Adrenal gland (tissue), 12 donors: Measurements from ENCODE around the gene SHKBP1. TPM values are rescaled to one million over a fixed set of nuclear protein-coding genes. Genes with fewer than 3 reads are reported as not detected.

ENCODE experiments used
- DNase-seq, 7 donors: peaks; one replicate each; pipeline ENCODE4 v3.0.0-alpha.2; 2019 to 2020
- H3K27ac ChIP-seq, 5 donors: fragments of 200-600 bp; sonication (generic) in 4 of 5; 1 replicate in 3 of 5; 2 replicates in 2 of 5; pipeline versions ENCODE4 v1.5.1 to v1.8.0; 2016 to 2020; ENCODE audit warnings: mild to moderate bottlenecking in 1 of 5
- H3K27me3 ChIP-seq: fragments of 200-600 bp; 2 replicates; pipeline ENCODE4 v1.8.0; 2021
- H3K36me3 ChIP-seq, 2 donors: fragments of 200-600 bp; replicated peaks in 1 of 2; 1 replicate in 1 of 2; 2 replicates in 1 of 2; pipeline versions ENCODE4 v1.5.1 to v1.8.0; 2018 to 2022
- H3K4me1 ChIP-seq, 2 donors: fragments of 200-600 bp; replicated peaks in 1 of 2; 1 replicate in 1 of 2; 2 replicates in 1 of 2; pipeline versions ENCODE4 v1.5.1 to v1.8.0; 2018 to 2021
- H3K4me3 ChIP-seq, 4 donors: fragments of 200-600 bp; sonication (generic) in 3 of 4; one replicate each; pipeline ENCODE4 v1.5.1; 2016 to 2018
- H3K9me3 ChIP-seq, 3 donors: fragments of 200-600 bp; sonication (generic) in 1 of 3; replicated peaks in 1 of 3; 1 replicate in 2 of 3; 2 replicates in 1 of 3; pipeline versions ENCODE4 v1.5.1 to v1.8.0; 2016 to 2021
- POLR2A ChIP-seq, 2 donors: fragments of 450-650 bp; IDR thresholded peaks; one replicate each; pipeline ENCODE4 v1.6.1; 2017; ENCODE audit warnings: antibody characterized with exemption in 2 of 2, mild to moderate bottlenecking in 2 of 2, moderate library complexity in 1 of 2
- WGBS, 4 donors: extraction: QIAGEN DNeasy Blood & Tissue Kit in 2 of 4; methylation state at CpG; one replicate each; pipeline versions ENCODE4 v1.1.5 to v1.1.7; 2013 to 2017; 5-methylcytosine and 5-hydroxymethylcytosine counted together
- intact Hi-C, 2 donors: fragments of 100-400 bp; cut with DNase I; formaldehyde crosslinking; loops; one replicate each; pipeline versions ENCODE4 v1.14.1 to v1.15.0; 2022 to 2023
- polyA plus RNA-seq, 3 donors: library from polyadenylated mRNA; stranded (reverse); fragments of 200-250 nt in 2 of 3; fragments of 350-450 nt in 1 of 3; fragmentation: Illumina TruSeq in 1 of 3; extraction: RNeasy Lipid Tissue Mini Kit (QIAGEN cat#74804) in 1 of 3; gene quantifications; one replicate each; pipeline ENCODE4 v1.2.3, GENCODE V29; 2013 to 2014
- total RNA-seq, 9 donors: library from RNA; depleted of rRNA in 4 of 9; stranded (reverse); fragments of >200 nt in 4 of 9; fragments of 120-200 nt in 1 of 9; fragmentation: NEBNext Ultra II Directional in 1 of 9; extraction: Animal tissue kit (Norgen Biotek cat#: 25700) in 1 of 9; gene quantifications; one replicate each; pipeline versions ENCODE4 v1.1.0 to v1.2.4, GENCODE V29; 2013 to 2023
- TF ChIP-seq, protein P1 (sequence below), 6 experiments: fragments of 450-650 bp in 4 of 6; fragments of 200-600 bp in 2 of 6; sonication (generic) in 1 of 6; IDR thresholded peaks; 1 replicate in 5 of 6; 2 replicates in 1 of 6; pipeline versions ENCODE4 v1.5.1 to v1.8.0; 2016 to 2021; ENCODE audit warnings: antibody characterized with exemption in 6 of 6, mild to moderate bottlenecking in 2 of 6, moderate library complexity in 1 of 6
- donor health status: healthy with polysubstance abuse.
- donor health status: Bipolar disorder and iron deficiency.
- donor health status: DM: yes; HTN: yes; CAD: no.
- donor health status: DM: no; HTN: no; CAD: no.
- donor health status: DM: no; HTN: no; CAD: no.
- donor health status: DM: yes; HTN: yes; CAD: no.

SHKBP1 gene
- total and polyA plus RNA-seq, 12 donors: 12.5 to 157 (median 51.6) TPM

DNA sequence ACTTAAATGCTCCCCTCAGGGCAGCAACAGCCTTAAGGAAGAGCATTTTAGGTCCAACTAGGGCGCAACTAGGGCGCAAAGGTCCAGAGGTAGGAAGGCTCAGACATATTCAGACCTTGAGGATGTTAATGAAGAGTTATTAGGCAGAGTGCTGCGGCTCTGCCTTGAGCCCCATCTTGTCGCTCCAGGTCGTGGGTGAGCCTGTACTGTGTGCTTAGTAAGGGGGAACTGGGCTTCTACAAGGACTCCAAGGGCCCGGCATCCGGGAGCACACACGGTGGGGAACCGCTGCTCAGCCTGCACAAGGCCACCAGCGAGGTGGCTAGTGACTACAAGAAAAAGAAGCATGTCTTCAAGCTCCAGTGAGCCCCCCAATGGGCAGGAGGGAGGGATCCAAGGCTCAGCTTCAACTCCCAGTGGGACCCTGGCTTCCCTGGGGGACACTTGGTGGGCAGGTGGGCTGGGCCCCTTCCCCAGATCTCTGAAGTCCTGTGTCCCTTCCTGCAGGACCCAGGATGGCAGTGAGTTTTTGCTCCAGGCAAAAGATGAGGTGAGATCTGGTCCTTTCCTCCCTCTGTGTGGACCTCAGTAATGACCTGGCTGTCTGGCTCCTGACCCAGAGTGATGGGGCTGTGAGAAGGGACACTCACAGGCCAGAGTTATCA is 4.7 kb upstream of the SHKBP1 start:
- TF ChIP-seq, protein P1, sequence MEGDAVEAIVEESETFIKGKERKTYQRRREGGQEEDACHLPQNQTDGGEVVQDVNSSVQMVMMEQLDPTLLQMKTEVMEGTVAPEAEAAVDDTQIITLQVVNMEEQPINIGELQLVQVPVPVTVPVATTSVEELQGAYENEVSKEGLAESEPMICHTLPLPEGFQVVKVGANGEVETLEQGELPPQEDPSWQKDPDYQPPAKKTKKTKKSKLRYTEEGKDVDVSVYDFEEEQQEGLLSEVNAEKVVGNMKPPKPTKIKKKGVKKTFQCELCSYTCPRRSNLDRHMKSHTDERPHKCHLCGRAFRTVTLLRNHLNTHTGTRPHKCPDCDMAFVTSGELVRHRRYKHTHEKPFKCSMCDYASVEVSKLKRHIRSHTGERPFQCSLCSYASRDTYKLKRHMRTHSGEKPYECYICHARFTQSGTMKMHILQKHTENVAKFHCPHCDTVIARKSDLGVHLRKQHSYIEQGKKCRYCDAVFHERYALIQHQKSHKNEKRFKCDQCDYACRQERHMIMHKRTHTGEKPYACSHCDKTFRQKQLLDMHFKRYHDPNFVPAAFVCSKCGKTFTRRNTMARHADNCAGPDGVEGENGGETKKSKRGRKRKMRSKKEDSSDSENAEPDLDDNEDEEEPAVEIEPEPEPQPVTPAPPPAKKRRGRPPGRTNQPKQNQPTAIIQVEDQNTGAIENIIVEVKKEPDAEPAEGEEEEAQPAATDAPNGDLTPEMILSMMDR (IDR thresholded peaks at IDR 0.05): no peak
- TF ChIP-seq POLR2A (IDR thresholded peaks at IDR 0.05): no peak
- Histone ChIP-seq H3K4me3 (no peak overlapping the region), H3K27me3 (peaks cover 9% of the 10 kb centered on the region), H3K27ac (no peak overlapping the region), H3K4me1 (peaks cover 3 to 14% of the 10 kb centered on the region in 2 donors), H3K9me3 (no peaks in the 10 kb centered on the region), H3K36me3 (no peaks in the 10 kb centered on the region)
- DNase-seq: no peak
- WGBS, 4 donors: 73 to 81% (median 77%) methylated on average over 10 of the region's 10 CpGs
- intact Hi-C loops: no loop called here

GRCh38 chr19:40575326-40575725 is 1.3 kb upstream of the SHKBP1 start:
- no peak for DNase-seq
- no peaks in the 10 kb centered on the region for H3K27me3 ChIP-seq
- H3K4me3 ChIP-seq: no peak overlapping the region
- H3K4me1 ChIP-seq: peaks cover 0 to 4% of the 10 kb centered on the region in 2 donors
- no peaks in the 10 kb centered on the region for H3K9me3 ChIP-seq
- 51 to 75% (median 70%) methylated on average over 5 to 18 of the region's 18 CpGs for WGBS, 4 donors
- TF ChIP-seq, protein P1 (IDR thresholded peaks at IDR 0.05): no peak
- no peak for TF ChIP-seq POLR2A (IDR thresholded peaks at IDR 0.05)
- H3K27ac ChIP-seq: no peak overlapping the region
- peaks cover 0 to 3% of the 10 kb centered on the region in 2 donors for H3K36me3 ChIP-seq
- intact Hi-C loops: no loop called here

- DNase-seq: peak in 1 of 7 donors; percentile 13
- 2 to 5% (median 3%) methylated on average over 8 to 22 of the region's 22 CpGs for WGBS, 4 donors
- intact Hi-C loops: no loop called here
- Histone ChIP-seq H3K4me3 (peak overlapping the region in 2 of 4 donors; percentile 79 to 90), H3K36me3 (peaks cover 0 to 12% of the 10 kb centered on the region in 2 donors), H3K27me3 (no peaks in the 10 kb centered on the region), H3K4me1 (peaks cover 0 to 4% of the 10 kb centered on the region in 2 donors), H3K9me3 (no peaks in the 10 kb centered on the region), H3K27ac (peak overlapping the region in 1 of 5 donors; percentile 56)
- TF ChIP-seq, protein P1 (IDR thresholded peaks at IDR 0.05): no peak
- TF ChIP-seq POLR2A (IDR thresholded peaks at IDR 0.05): no peak
Observed at GRCh38 chr19:40576151-40576584, 505 bp upstream of the SHKBP1 start.

DNA sequence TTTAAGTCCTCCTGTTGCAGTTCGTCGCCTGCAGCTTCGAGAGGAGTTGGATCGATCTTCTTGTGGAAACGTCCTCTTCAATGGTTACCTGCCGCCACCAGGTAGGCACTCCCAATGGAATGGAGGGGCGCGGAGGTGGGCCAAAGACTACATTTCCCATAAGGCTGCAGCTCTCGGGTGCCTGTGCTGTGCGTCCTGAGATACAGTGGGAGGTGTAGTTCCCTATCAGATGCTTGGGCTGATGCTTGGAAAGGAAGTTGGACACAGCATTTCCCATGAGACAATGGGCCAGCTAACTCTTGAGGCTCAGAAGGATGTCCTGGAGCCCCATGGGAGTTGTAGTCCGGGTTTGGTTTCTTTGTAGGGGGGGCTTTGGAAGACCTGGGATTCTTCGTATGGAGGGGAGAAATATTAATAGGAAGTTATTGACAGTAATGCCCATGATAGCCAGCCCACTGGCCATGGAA is 1.8 kb downstream of the SHKBP1 start:
- no peaks in the 10 kb centered on the region for H3K9me3 ChIP-seq
- 78 to 84% (median 82%) methylated on average over 12 of the region's 12 CpGs for WGBS, 4 donors
- no peaks in the 10 kb centered on the region for H3K27me3 ChIP-seq
- DNase-seq: no peak
- peaks cover 0 to 28% of the 10 kb centered on the region in 2 donors for H3K36me3 ChIP-seq
- H3K27ac ChIP-seq: no peak overlapping the region
- H3K4me3 ChIP-seq: no peak overlapping the region
- intact Hi-C loops: no loop called here
- TF ChIP-seq POLR2A (IDR thresholded peaks at IDR 0.05): no peak
- TF ChIP-seq, protein P1 (IDR thresholded peaks at IDR 0.05): no peak
- H3K4me1 ChIP-seq: peaks cover 0 to 4% of the 10 kb centered on the region in 2 donors
